Gastrocnemius medialis (tissue), 4 donors: ENCODE measurements around the gene PHF21B.

Experiments
- CTCF ChIP-seq, 5 experiments: fragments of 450-650 bp in 3 of 5; fragments of 200-600 bp in 2 of 5; sonication (generic) in 2 of 5; IDR thresholded peaks in 4 of 5; conservative IDR thresholded peaks in 1 of 5; 1 replicate in 4 of 5; 2 replicates in 1 of 5; pipeline ENCODE4 v1.5.1; 2016 to 2019; ENCODE audit warnings: antibody characterized with exemption in 5 of 5, mild to moderate bottlenecking in 3 of 5, moderate library complexity in 3 of 5
- POLR2A ChIP-seq, 2 donors: fragments of 450-650 bp; IDR thresholded peaks; one replicate each; pipeline ENCODE4 v1.6.1; 2017; ENCODE audit warnings: antibody characterized with exemption in 2 of 2, mild to moderate bottlenecking in 2 of 2, moderate library complexity in 2 of 2

- TF ChIP-seq POLR2A (IDR thresholded peaks at IDR 0.05) (no peak), CTCF (IDR thresholded peaks at IDR 0.05 in 4 of 5, conservative IDR thresholded peaks at IDR 0.05 in 1 of 5) (no peak)
Measured at GRCh38 chr22:44894782-44895181, 115.0 kb downstream of the PHF21B start.
